ENCODE data around the gene SPATS2.
"Not testable (repeated sequence)": the region's sequence is repeated elsewhere in the genome, so short reads cannot be mapped to it uniquely, and the experiment has no call there.

The SPATS2 gene

GRCh38 chr12:49352351-49352750 is 14.9 kb upstream of the SPATS2 start:
- DNase-seq (ENCODE audit: low spot score), result no peak

GRCh38 chr12:49355913-49356312 is 11.3 kb upstream of the SPATS2 start:
- no peak for DNase-seq (ENCODE audit: low spot score)

- no peak for DNase-seq (ENCODE audit: low spot score)
Observed at GRCh38 chr12:49357103-49357678, 10.1 kb upstream of the SPATS2 start.

- peak; percentile 70 for DNase-seq (ENCODE audit: low spot score)
Observed at GRCh38 chr12:49358483-49359141, 8.7 kb upstream of the SPATS2 start.

GRCh38 chr12:49359671-49360070 is 7.6 kb upstream of the SPATS2 start:
- no peak for DNase-seq (ENCODE audit: low spot score)

- DNase-seq (ENCODE audit: low spot score), result no peak
Observed at GRCh38 chr12:49362077-49362476, 5.2 kb upstream of the SPATS2 start.

GRCh38 chr12:49364989-49365388 is 2.3 kb upstream of the SPATS2 start:
- no peak for DNase-seq (ENCODE audit: low spot score)

- no peak for DNase-seq (ENCODE audit: low spot score)
Observed at GRCh38 chr12:49365542-49365941, 1.7 kb upstream of the SPATS2 start.

GRCh38 chr12:49366096-49366651 is 1.1 kb upstream of the SPATS2 start:
- DNase-seq (ENCODE audit: low spot score), result no peak

GRCh38 chr12:49366652-49367380 is 446 bp upstream of the SPATS2 start:
- DNase-seq (ENCODE audit: low spot score), result peak; percentile 95

- DNase-seq (ENCODE audit: low spot score), result no peak
Observed at GRCh38 chr12:49368240-49368600, 958 bp downstream of the SPATS2 start.

GRCh38 chr12:49369411-49370145 is 2.3 kb downstream of the SPATS2 start:
- no peak for DNase-seq (ENCODE audit: low spot score)

- DNase-seq (ENCODE audit: low spot score), result no peak
Observed at GRCh38 chr12:49370539-49370938, 3.3 kb downstream of the SPATS2 start.

GRCh38 chr12:49375406-49375805 is 8.1 kb downstream of the SPATS2 start:
- peak; percentile 22 for DNase-seq (ENCODE audit: low spot score)

- DNase-seq (ENCODE audit: low spot score), result no peak
Observed at GRCh38 chr12:49377386-49377785, 10.1 kb downstream of the SPATS2 start.

GRCh38 chr12:49380184-49380583 is 12.9 kb downstream of the SPATS2 start:
- not testable (repeated sequence) for DNase-seq (ENCODE audit: low spot score)

GRCh38 chr12:49388682-49389386 is 21.6 kb downstream of the SPATS2 start:
- DNase-seq (ENCODE audit: low spot score), result peak; percentile 58

- no peak for DNase-seq (ENCODE audit: low spot score)
Observed at GRCh38 chr12:49389387-49389703, 22.1 kb downstream of the SPATS2 start.

- no peak for DNase-seq (ENCODE audit: low spot score)
Observed at GRCh38 chr12:49397000-49397399, 29.7 kb downstream of the SPATS2 start.

- DNase-seq (ENCODE audit: low spot score), result no peak
Observed at GRCh38 chr12:49400304-49400703, 33.0 kb downstream of the SPATS2 start.

- DNase-seq (ENCODE audit: low spot score), result no peak
Observed at GRCh38 chr12:49403971-49404450, 36.7 kb downstream of the SPATS2 start.

- no peak for DNase-seq (ENCODE audit: low spot score)
Observed at GRCh38 chr12:49404956-49405355, 37.7 kb downstream of the SPATS2 start.

Measured in activated CD4-positive, alpha-beta T cell treated with anti-CD3 and anti-CD28 coated beads, Interleukin-2, Interleukin-4, amounts not matched to agents 100 ng/mL and 50 ng/mL, durations not matched to agents 16 hours and 8 hours (primary cell).